GDM1 (cell line): Measurements from ENCODE around the gene RBPMS2.

Experiments used
- DNase-seq: peaks from one replicate; lab custom pipeline; 2025; lab: John Stamatoyannopoulos, UW

The RBPMS2 gene

DNA sequence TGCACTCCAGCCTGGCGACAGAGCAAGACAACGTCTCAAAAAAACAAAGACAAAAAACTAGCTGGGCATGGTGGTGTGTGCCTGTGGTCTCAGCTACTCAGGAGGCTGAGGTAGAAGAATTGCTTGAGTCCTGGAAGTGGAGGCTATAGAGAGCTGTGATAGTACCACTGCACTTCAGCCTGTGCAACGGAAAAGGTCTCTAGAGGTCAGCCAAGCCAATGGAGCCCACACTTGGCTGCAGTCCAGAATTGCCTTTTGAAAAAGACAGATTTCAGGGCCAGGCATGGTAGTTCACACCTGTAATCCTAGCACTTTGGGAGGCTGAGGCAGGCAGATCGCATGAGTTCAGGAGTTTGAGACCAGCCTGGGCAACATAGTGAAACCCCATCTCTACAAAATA, 8.4 kb upstream of the RBPMS2 start:
- DNase-seq = no peak

DNA sequence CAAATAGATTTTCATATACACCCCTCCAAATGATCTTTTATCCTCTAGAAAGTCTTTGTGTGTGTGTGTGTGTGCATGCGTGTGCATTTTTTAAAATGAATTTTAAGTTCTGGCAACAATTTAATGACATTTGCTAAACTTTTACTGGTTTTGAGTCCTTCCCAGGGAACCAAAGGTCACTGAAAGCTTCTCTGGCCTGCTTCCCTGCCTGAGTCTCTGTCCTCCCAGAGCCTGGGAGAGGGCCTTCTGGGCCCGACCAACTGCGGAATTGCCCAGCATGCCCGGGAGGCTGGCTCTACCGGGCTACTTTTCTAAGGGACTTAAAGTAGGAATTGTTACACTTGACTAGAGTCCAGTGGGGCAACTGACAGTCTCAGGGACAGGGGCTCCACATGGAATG, 7.4 kb upstream of the RBPMS2 start:
- no peak for DNase-seq

DNA sequence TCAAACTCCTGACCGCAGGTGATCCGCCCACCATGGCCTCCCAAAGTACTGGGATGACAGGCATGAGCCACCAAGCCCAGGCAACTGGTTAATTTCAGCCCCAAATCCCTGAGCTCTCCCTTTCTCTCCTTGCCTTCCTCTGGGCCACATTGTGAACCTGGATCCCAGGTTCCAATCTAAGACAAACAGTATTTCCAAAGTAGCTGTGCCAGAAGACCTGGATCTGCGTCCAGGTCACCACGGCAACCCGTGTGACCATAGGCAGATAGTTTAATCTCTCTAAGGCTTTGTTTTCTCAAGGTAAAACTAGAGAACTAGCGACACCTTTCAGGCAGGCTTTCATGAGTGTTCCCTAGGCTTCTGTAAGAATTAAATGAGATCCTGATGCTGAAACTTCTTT, 5.9 kb upstream of the RBPMS2 start:
- DNase-seq = no peak

DNA sequence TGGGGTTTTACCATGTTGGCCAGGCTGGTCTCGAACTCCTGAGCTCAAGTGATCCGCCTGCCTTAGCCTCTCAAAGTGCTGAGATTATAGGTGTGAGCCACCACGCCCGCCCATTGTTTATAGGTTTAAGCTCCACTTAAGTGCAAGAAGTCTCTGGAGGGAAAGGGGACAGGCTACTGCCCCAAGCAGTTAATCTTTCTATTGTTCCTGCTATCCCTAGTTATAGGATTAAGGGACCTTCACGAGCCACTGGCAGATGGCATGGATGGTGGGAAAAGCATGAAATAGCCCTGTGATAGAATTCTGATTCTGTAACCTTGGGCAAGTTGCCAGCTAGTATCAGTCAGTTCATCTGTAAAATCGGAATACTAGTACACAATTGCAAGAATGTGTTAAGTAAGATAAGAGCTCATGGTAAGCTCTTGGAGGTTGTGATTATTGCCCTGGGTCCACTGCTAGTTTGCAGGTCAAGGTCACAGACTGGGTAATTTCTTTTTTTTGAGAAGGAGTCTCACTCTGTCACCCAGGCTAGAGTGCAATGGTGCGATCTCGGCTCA, 5.3 kb upstream of the RBPMS2 start:
- DNase-seq = no peak

DNA sequence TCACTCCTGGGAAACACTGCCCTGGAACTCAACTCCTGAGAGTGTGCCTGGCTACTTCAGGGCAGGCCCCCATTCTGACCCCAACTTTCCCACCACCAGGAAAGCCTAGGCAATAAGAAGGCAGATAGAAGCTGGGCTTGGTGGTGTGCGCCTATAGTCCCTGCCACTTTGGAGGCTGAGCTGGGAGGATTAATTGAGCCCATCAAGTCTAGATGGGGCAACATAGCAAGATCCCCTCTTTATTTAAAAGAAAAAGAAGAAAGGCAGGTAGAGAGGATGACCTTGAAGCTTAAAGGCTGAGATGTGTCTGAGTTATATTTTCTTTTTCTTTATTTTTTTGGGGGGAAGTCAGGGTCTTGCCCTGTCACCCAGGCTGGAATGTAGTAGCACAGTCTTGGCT, 4.2 kb upstream of the RBPMS2 start:
- no peak for DNase-seq

DNA sequence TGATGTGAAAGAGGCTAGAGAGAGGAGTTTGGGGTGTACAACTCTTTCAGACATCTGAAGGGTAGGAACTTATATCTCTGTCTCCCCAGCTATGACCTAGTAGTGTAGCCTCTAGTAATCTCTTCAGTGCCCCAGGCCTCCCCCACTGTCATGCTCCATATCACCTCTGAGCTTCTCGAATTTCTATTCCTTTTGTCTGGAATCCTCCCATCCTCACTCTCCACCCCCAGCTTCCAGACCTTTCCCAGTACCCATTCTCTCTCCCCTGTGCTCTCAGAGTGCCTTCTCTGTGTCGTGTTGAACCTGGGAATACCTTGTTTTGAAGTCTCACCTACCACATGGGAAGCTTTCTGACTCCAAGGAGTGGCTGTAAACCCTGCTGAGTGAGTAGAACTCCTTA, 3.6 kb upstream of the RBPMS2 start:
- DNase-seq = no peak

DNA sequence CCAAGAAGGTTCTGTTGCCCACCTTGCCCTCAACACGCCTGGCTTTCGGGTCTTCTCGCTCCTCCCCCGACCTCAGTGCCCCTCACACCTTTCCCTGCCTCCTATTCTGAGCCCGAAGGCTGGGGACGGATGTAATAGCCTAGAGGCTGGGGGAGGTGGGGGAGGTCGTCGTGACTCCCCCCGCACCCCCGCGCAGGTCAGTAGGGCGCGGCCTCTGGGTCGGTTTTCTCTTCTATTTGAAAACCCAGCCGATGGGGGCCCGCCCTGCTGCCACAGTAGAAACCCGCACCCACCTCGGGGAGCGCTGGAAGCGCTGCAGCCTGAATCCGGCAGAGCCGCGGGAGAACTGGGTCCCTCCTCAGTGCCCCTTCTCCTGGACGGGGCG, 1.0 kb upstream of the RBPMS2 start:
- no peak for DNase-seq

DNA sequence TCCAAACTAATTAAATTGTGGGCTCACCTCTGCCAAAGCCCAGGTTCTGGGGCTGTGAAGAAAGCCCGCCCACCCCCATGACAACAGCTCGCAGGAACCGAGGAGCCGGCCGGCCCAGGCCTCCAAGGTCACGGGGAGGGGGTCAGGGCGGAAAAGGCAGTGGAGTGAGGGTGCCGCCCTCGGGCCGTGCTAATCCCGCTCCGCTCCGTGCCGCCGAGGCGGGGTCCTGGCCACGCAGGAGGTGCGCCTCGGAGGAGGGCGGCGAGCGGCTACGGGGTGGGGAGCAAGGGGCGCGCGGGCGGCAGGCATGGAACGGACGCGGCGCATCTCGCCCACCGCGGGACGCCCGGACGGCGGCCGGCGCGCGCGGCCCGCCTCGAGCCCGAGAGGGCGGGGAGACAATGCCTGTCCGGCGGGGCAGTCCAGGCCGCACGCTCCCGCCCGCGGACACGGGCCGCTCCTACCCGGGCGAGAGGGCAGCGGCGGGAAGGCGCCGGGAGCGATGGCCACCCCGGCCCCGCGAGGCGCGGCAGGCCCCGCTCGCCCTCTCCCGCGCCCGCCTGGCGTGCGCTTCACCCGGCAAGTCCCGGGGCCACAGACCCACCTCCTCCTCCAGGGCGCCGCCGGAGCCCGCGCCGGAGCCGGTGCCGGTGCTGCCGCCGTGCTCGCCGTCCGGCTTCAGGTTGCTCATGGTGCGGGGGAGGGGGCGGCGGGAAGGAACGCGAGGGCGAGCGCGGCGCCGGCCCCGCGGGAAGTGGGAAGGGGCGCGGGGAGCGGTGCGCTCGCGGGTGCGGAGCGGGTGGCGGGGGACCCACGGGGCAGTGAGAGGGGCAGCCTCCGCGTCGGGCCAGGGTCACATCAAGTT, 528 bp downstream of the RBPMS2 start:
- no peak for DNase-seq

DNA sequence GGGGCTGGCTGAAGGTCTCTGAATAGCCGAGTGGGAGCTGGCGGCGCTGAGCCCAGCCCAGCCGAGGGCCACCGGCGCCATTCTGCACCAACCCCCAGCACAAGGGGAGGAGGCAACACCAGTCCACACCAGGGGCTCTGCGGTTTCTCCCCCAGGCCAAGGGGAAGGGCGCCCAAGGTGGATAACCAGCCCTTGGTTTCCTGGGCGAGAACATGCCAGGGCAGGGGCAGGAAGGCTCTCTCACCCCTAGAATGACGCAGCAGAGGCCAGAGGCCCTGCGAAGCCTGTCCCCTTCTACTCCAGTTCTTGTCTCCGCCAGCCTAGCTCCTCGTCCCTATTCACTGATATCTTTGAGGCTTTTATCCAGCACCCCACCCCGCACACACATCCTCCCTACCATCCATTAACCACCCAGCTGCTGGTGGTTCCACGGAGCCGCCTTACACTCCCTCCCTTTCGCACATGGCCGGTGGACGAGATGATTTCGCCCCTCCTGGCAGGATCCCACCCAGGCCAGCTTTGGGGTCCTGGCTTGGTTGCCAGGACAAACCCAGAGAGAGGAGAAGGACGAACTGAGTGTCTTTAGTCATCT, 1.3 kb downstream of the RBPMS2 start:
- no peak for DNase-seq

DNA sequence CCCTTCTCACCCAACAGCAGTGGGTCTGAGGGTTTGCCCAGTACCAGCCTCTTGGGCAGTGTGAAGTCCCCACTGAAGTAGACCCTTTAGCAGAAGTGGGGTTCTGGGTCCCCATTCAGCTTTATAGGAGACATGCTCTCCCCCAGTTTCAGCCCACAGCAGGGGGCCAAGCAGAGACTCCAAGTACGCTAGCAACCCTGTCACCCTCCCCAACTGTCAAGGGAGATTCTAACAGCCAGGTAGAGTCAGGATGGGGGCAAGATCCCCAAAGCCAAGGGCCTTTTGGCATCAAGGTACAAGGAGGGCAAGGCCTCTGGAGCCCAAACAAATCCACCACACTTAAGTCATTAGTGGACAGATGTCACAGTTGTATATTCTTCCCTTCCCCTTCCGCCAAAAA, 1.8 kb downstream of the RBPMS2 start:
- DNase-seq = no peak

DNA sequence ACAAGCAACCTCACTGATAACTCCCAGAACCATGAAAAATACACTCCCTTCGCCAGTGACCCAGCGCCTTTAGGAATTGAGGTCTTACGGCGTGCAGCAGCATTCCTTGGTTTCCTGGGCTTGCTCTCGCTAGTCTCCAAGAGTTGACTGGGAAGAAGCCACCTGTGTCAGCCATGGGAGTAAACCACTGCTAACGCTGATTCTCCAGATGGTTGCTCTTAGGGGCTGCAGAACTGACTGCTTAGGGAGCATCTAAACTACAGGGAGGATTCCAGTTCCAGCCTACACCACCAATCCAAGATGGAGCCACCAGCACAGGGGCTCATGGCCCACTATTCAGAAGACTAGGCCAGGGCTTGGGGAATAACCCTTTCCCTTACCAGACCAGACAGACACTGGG, 2.4 kb downstream of the RBPMS2 start:
- no peak for DNase-seq

DNA sequence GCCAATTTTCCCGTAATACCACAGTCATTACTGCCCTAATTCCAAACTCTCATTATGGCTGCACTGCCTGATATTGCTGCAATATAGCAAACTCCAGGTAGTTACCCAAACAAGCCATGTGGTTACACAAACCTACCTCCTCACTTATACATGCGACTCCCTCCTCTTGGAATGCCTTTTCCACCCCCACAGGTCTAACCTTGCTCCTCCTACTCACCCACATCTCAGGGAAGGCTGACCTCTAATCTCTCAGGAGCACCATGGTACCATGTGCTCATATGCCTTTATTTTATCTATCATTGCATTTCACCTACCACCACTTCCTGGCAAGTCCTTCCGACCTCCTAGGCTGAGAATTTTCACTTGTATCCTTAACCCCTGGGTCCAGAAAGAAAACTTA, 2.9 kb downstream of the RBPMS2 start:
- DNase-seq = no peak

DNA sequence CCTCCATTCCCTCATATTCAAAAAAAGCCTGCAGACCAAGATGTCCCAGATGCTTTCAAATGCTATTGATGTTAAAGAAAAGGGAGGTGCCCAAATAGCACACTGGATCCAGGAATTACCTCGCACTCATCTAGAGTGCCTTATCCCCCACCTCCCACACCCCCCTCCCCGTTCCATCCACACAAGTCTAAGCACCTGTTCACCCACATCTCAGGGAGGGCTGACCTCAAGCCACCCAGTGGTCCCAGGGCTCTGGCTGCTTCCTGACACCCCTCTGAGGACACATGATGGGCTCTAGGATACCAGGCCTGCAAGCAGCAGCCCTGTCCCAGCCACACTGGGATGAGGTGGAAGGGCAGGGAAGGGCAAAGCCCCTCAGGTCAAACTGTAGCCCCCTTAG, 4.8 kb downstream of the RBPMS2 start:
- no peak for DNase-seq

DNA sequence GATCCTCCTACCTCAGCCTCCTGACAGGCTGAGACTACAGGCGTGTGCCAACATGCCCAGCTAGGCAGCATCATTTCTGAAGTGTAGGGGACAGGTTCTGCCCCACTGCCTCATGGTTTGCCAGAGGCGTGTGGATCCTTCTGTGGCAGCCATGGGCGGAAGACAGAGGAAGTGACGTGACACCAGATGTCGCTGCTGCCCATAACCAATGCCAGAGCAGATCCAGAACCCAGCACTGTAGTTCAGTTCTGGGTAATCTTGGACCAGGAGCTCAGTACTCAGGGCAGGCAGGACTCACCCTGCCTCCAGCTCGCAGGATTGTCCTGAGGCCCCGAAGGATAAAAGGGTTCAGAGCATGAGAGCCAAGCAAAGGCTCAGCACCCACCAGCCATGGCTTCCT, 8.2 kb downstream of the RBPMS2 start:
- no peak for DNase-seq

DNA sequence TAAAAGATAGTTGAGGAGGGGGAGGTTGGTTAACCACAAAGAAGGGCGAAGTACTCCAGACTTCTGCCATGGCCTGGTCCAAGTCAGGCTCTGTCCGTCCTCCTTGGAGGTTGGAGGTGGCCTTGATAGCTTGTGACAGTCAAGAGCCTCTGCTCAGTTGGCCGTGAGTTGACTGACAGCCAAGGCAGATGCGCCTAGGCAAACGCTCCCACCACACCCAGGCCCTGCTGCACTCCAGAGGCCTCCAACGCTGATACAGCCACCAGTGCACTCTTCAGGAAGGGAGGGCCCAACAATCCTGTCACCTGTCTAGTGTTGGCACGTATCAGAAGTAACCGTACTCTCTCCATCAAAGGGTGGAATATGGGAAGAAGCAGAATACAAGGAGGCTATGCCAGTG, 9.3 kb downstream of the RBPMS2 start:
- DNase-seq = no peak

DNA sequence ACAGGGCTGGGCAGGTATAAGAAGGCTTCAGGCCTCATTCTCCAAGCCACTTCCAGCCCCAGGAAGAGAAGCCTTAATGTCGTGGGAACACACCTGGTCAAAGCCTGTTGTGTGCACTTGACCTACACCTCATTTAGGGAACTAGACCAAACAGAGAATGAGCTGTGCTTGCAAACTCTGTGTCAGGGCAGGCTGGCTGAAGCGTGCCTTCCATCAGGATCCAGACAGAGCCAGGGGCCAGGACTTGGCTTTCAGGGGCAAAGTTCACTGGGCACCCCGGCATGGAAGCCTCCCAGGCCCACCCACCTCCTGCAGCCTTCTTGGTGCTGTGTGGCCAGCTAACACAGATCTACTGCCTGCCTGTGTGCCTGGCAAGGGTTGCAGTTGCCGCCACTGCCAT, 11.5 kb downstream of the RBPMS2 start:
- no peak for DNase-seq

DNA sequence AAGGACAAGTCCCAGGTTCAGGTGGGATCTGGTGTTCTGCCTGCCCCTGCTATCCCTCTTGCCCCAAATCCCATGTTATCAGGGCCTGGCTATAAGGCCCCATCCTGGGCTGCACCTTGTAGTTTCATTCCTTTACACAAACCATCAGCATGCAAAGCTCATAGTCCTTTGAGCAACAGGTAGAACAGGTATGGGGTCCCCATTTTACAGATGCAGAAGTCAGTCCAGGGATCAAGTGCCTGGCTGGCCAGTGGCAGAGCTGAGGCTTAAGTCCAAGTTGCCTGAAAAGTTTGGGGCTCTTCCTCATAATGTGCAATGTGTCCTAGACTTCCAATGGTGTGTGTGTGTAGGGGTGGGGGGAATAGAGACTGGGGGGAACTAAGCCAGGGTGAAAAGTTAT, 11.9 kb downstream of the RBPMS2 start:
- DNase-seq = no peak

DNA sequence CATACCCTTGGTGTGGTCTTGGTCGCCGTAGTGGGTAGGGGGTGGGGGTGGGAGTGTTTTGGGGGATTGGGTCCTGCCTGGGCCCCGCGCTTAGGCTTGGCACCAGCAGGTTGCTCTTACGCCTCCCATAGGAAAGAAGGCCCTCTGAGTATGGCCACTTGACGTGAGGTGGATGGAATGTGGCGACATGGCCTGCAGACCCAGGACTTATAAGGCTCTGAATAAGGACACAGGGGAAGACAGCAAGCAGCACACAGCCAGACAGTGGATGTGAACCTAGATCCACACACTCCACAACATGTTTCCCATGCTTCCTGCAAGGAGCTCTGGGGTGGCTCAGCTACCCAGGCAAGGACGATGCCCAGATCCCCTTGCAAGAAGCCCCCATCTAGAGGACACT, 12.4 kb downstream of the RBPMS2 start:
- DNase-seq = no peak

DNA sequence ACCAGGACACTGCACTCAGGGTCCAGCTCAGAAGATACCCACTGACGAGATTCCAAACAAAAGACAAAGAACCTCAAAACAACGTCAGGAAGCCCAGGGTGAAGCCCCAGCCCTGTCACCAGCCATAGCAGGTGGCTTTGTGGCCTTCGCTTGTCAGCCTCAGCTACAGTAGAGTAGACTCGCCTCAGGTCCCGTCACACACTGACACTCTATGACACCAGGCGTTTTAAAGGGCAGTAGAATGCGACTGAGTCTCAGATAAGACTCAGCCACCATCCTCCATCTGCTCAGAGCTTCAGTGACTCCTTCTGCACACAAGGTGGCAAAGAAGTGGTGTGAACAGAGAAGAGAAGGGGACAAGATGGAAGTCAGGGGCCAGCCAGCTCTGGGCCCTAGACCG, 12.8 kb downstream of the RBPMS2 start:
- DNase-seq = no peak

DNA sequence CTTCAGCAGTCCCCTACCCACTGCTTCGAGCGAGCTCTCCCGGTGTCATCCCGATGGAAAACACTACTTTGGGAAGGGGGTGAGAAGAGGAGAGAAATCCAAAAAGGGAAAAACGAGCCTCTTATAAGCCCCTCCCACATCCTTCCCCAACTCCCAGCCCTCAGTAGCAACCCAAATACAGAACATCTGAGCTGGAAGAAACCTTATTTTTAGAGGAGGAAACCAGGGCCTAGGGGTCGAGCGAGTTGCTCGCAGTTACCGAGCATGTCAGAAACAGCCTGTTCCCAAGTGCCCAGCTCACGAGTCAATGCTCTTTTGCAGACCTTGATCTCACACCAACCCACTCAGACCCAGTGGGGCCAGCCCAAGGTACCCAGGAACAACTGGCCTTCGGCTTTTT, 14.2 kb downstream of the RBPMS2 start:
- no peak for DNase-seq

DNA sequence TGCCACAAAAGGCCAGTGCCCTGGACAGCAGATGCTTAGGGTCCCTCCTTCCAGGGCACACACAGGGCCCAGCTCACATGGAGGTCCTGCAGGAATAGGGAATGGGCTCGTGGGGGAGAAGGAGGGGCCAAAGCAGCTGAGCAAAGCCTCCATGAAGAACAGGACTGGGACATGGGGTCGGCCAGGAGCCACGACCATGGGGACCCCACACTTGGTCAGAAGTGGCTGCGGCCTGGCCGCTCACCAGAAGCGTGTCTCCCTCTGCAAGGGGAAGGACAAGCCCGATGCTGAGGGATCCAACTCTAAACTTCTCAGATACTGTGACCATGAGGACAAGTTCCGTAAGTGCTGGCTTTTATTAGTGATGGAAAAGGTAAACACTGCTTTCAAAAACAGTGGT, 15.3 kb downstream of the RBPMS2 start:
- DNase-seq = no peak

DNA sequence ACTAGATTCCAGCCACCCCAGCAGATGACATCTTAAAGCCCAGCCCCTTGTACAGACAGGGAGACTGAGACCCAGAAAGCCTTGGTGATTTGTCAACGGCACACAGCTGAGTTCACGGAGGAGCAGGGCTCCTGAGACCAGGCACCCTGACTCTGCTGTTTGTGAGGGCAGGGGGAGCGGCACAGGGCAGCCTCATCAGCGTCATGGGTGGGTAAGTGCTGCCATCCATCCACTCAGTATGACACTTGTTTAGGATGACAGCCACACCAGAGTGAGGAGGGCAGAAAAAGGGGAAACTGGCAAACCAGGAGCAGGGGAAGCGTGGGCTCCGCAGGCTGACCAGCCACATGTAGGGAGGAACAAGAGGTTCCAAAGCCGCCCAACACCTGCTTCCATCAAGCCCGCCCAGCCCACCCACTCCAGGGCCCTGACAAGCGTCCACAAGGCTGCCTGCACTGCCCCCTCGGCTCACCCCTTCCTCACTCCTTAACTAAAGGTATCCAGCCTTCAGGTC, 19.9 kb downstream of the RBPMS2 start:
- no peak for DNase-seq

DNA sequence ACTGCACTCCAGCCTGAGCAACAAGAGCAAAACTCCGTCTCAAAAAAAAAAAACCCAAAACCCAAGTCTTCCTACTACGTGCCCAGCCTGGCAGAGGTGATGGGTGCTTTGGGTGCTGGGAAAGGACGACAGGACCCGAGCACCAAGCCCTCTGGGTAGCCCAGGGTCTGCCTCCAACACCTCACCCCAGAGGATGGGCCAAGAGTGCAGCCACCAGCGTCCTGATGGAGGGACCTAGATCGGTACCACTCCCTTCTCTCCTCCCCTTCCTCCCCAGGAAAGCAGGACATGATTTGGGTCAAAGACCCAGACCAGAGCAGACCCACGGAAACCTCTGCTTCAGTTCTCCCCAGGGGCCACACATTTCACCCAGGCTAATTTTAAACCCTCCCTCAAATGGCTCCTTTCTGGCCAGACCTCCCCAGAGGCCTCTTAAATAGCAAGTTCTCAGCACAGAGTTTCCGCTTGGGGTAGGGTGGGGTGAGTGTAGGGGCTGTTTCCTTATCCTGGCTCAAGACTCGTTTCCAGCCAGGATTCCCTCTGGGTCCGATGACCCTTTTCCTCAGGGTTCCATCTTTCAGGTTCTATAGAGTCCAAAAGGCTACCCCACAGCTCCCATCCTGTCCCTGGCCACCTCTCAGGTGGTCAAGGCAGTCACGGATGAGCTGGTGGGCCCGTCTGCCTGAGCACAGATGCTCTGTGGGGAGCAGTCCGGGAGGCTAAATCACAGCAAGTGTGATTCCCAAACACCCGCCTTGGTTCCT, 20.5 kb downstream of the RBPMS2 start:
- no peak for DNase-seq
